ENCODE measurements around the gene EPS8. TPM values are rescaled to one million over a fixed set of nuclear protein-coding genes. Genes with fewer than 3 reads are reported as not detected.

EPS8 gene
- total RNA-seq, 1 experiment from 2014 or later: 13.9 TPM

DNA sequence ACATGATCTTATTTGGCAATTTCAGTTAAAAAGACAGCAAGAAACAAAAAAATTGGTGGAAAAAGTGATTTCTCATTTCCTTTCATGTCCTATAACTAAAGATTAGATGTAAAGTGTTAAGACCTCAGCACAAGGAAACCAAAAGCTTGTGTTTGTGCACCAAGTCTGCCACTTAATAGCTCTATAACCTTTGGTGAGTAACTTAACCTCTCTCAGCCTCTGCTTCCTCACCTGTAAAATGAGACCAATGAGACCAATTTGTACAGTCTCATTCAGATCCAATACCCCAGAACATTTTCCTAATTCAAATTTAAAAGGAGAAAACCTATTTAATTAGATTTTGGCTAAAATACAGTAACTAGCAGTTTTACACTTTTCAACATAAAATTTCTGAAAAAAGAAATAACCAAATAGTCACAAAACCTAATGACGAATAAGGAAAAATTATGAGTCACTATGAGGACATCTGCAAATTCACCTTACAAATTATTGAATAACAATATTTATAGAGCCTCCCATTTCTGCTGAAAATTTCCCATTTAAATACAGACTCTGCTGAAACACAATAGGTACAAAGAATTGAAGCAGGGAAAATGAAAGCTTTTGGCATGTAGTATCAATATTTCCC, 71.1 kb downstream of the EPS8 start:
- H3K36me3 ChIP-seq (ENCODE audit: control insufficient read depth, insufficient read depth, low read length): no peaks in the 10 kb centered on the region
- no peak for DNase-seq
- no peak overlapping the region for H3K4me3 ChIP-seq (ENCODE audit: low read depth, low read length)
- intact Hi-C loops (cut with micrococcal nuclease; ENCODE audit: unreplicated experiment): no loop called here
- H3K36me3 Mint-ChIP-seq (ENCODE audit: insufficient read depth, unreplicated experiment): no peaks in the 10 kb centered on the region
- no peak overlapping the region for H3K27ac Mint-ChIP-seq (ENCODE audit: unreplicated experiment)
- H3K4me1 Mint-ChIP-seq (ENCODE audit: low read depth, unreplicated experiment): peaks cover 10% of the 10 kb centered on the region
- no peak overlapping the region for H3K4me3 Mint-ChIP-seq (ENCODE audit: unreplicated experiment)
- H3K9me3 ChIP-seq: no peaks in the 10 kb centered on the region
- ChIA-PET CTCF (interaction anchor here (1.0 kb wide), 1 partner anchor 133 kb away, joined by 3 read pairs; no protein-coding TSS in a partner anchor), POLR2A (no interaction called here)
- TF ChIP-seq, protein P1, sequence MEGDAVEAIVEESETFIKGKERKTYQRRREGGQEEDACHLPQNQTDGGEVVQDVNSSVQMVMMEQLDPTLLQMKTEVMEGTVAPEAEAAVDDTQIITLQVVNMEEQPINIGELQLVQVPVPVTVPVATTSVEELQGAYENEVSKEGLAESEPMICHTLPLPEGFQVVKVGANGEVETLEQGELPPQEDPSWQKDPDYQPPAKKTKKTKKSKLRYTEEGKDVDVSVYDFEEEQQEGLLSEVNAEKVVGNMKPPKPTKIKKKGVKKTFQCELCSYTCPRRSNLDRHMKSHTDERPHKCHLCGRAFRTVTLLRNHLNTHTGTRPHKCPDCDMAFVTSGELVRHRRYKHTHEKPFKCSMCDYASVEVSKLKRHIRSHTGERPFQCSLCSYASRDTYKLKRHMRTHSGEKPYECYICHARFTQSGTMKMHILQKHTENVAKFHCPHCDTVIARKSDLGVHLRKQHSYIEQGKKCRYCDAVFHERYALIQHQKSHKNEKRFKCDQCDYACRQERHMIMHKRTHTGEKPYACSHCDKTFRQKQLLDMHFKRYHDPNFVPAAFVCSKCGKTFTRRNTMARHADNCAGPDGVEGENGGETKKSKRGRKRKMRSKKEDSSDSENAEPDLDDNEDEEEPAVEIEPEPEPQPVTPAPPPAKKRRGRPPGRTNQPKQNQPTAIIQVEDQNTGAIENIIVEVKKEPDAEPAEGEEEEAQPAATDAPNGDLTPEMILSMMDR (IDR thresholded peaks at IDR 0.05; ENCODE audit: insufficient read depth in 1 of 2, low read depth in 1 of 2, low read length in 1 of 2, severe bottlenecking in 1 of 2, unreplicated experiment in 1 of 2): no peak
- no TSS peak for BruUV-seq (replicated peaks)
- H3K27me3 ChIP-seq (replicated peaks; ENCODE audit: control insufficient read depth, insufficient read depth, low read length): no peaks in the 10 kb centered on the region
- H3K27me3 Mint-ChIP-seq (ENCODE audit: insufficient read depth, unreplicated experiment): peaks cover 3% of the 10 kb centered on the region
- no peaks in the 10 kb centered on the region for H3K9me3 Mint-ChIP-seq (ENCODE audit: unreplicated experiment)
- H3K4me1 ChIP-seq: peaks cover 13% of the 10 kb centered on the region

DNA sequence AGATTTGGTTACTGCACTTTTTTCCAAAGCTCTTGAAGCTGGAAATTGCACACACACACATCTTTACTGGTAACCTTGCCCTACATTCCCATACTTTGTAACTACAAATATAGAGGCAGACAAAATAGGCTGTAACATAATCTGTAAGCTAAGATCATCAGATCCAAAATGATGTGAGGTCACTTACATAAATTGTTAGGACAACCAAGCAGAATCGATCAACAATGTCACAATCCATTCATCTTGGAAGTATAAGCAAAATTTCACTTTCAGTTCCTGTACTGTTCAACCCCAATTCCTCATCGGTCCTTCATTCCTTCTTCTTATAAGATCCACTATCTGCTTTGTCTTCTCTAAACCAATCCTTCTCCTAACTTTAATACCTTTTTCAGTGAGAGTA, 72.6 kb downstream of the EPS8 start:
- peaks cover 15% of the 10 kb centered on the region for H3K4me1 ChIP-seq
- POLR2A ChIA-PET: no interaction called here
- H3K36me3 Mint-ChIP-seq (ENCODE audit: insufficient read depth, unreplicated experiment): no peaks in the 10 kb centered on the region
- H3K4me3 Mint-ChIP-seq (ENCODE audit: unreplicated experiment): no peak overlapping the region
- intact Hi-C loops (cut with micrococcal nuclease; ENCODE audit: unreplicated experiment): no loop called here
- H3K27me3 ChIP-seq (replicated peaks; ENCODE audit: control insufficient read depth, insufficient read depth, low read length): no peaks in the 10 kb centered on the region
- H3K9me3 Mint-ChIP-seq (ENCODE audit: unreplicated experiment): no peaks in the 10 kb centered on the region
- H3K9me3 ChIP-seq: no peaks in the 10 kb centered on the region
- CTCF ChIA-PET: no interaction called here
- DNase-seq: no peak
- no peaks in the 10 kb centered on the region for H3K36me3 ChIP-seq (ENCODE audit: control insufficient read depth, insufficient read depth, low read length)
- H3K27me3 Mint-ChIP-seq (ENCODE audit: insufficient read depth, unreplicated experiment): peaks cover 3% of the 10 kb centered on the region
- no TSS peak for BruUV-seq (replicated peaks)
- no peak overlapping the region for H3K27ac Mint-ChIP-seq (ENCODE audit: unreplicated experiment)
- H3K4me1 Mint-ChIP-seq (ENCODE audit: low read depth, unreplicated experiment): peaks cover 17% of the 10 kb centered on the region
- TF ChIP-seq, protein P1 (IDR thresholded peaks at IDR 0.05; ENCODE audit: insufficient read depth in 1 of 2, low read depth in 1 of 2, low read length in 1 of 2, severe bottlenecking in 1 of 2, unreplicated experiment in 1 of 2): no peak
- no peak overlapping the region for H3K4me3 ChIP-seq (ENCODE audit: low read depth, low read length)

DNA sequence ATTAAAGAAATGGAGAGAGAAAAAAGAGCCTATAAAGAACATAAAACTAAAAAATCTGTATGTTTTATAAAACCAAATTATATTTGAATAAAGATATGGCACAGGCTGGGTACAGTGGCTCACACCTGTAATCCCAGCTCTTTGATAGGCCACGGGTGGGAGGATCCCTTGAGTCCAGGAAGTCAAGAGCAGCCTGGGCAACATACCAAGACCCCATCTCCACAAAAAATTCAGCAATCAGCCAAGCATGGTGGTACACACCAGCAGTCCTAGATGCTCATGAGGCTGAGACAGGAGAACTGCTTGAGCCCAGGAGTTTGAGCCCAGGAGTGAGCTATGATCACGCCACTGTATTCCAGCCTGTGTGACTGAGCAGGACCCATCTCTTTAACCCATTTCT, 74.9 kb downstream of the EPS8 start:
- H3K9me3 ChIP-seq: no peaks in the 10 kb centered on the region
- H3K27ac Mint-ChIP-seq (ENCODE audit: unreplicated experiment): no peak overlapping the region
- no peaks in the 10 kb centered on the region for H3K9me3 Mint-ChIP-seq (ENCODE audit: unreplicated experiment)
- no peak overlapping the region for H3K4me3 Mint-ChIP-seq (ENCODE audit: unreplicated experiment)
- H3K4me1 ChIP-seq: peaks cover 21% of the 10 kb centered on the region
- no peaks in the 10 kb centered on the region for H3K36me3 Mint-ChIP-seq (ENCODE audit: insufficient read depth, unreplicated experiment)
- H3K36me3 ChIP-seq (ENCODE audit: control insufficient read depth, insufficient read depth, low read length): no peaks in the 10 kb centered on the region
- TF ChIP-seq, protein P1 (IDR thresholded peaks at IDR 0.05; ENCODE audit: insufficient read depth in 1 of 2, low read depth in 1 of 2, low read length in 1 of 2, severe bottlenecking in 1 of 2, unreplicated experiment in 1 of 2): no peak
- peaks cover 3% of the 10 kb centered on the region for H3K27me3 Mint-ChIP-seq (ENCODE audit: insufficient read depth, unreplicated experiment)
- DNase-seq: no peak
- no peaks in the 10 kb centered on the region for H3K27me3 ChIP-seq (replicated peaks; ENCODE audit: control insufficient read depth, insufficient read depth, low read length)
- no TSS peak for BruUV-seq (replicated peaks)
- ChIA-PET POLR2A (no interaction called here), CTCF (no interaction called here)
- H3K4me1 Mint-ChIP-seq (ENCODE audit: low read depth, unreplicated experiment): peaks cover 17% of the 10 kb centered on the region
- intact Hi-C loops (cut with micrococcal nuclease; ENCODE audit: unreplicated experiment): no loop called here
- H3K4me3 ChIP-seq (ENCODE audit: low read depth, low read length): no peak overlapping the region

Measured in Caco-2 (cell line).